ENCODE results near the gene MAMDC4. TPM values are rescaled to one million over a fixed set of nuclear protein-coding genes. Genes with fewer than 3 reads are reported as not detected.
"Not testable (repeated sequence)": the region's sequence is repeated elsewhere in the genome, so short reads cannot be mapped to it uniquely, and the experiment has no call there.

Gene MAMDC4
- total and polyA plus RNA-seq, 4 donors: 2.4 to 19.0 (median 3.8) TPM

DNA sequence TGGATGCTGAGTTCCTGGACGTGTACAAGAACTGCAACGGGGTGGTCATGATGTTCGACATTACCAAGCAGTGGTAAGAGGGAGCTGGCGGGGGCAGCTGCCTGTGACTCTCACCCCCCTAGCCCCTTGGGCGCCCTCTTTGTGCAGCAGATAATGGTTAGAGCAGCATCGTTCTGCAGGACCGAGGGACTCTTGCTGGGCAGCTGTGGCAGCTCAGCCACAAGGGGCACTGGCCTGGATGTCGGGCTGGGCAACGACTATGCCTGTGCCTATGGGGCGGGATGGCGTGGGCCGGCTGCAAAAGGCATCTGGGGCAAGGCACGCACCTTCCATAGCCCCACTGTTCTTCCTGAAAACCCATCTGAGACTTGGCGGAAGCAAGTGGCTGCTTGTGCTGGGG is 22.7 kb upstream of the MAMDC4 start:
- Histone ChIP-seq H3K27ac (ENCODE audit: low read depth in 1 of 2, low read length in 2 of 2) (no peak overlapping the region), H3K36me3 (ENCODE audit: control insufficient read depth in 1 of 2, insufficient read depth in 2 of 2, low read length in 1 of 2) (peaks cover 0 to 3% of the 10 kb centered on the region in 2 donors), H3K9me3 (ENCODE audit: control insufficient read depth, low read length) (no peaks in the 10 kb centered on the region), H3K4me1 (ENCODE audit: control insufficient read depth in 1 of 2, insufficient read depth in 2 of 2, low read length in 2 of 2) (no peaks in the 10 kb centered on the region), H3K27me3 (ENCODE audit: control insufficient read depth in 1 of 2, insufficient read depth in 2 of 2, low read length in 1 of 2) (no peaks in the 10 kb centered on the region), H3K4me3 (ENCODE audit: low read length in 2 of 2) (no peak overlapping the region)
- ATAC-seq (ENCODE audit: low FRiP score): no peak
- WGBS, 2 donors: 90% methylated on average over 14 of the region's 14 CpGs
- intact Hi-C loops (cut with DNase I): no loop called here
- peak; percentile 38 to 51 for DNase-seq

DNA sequence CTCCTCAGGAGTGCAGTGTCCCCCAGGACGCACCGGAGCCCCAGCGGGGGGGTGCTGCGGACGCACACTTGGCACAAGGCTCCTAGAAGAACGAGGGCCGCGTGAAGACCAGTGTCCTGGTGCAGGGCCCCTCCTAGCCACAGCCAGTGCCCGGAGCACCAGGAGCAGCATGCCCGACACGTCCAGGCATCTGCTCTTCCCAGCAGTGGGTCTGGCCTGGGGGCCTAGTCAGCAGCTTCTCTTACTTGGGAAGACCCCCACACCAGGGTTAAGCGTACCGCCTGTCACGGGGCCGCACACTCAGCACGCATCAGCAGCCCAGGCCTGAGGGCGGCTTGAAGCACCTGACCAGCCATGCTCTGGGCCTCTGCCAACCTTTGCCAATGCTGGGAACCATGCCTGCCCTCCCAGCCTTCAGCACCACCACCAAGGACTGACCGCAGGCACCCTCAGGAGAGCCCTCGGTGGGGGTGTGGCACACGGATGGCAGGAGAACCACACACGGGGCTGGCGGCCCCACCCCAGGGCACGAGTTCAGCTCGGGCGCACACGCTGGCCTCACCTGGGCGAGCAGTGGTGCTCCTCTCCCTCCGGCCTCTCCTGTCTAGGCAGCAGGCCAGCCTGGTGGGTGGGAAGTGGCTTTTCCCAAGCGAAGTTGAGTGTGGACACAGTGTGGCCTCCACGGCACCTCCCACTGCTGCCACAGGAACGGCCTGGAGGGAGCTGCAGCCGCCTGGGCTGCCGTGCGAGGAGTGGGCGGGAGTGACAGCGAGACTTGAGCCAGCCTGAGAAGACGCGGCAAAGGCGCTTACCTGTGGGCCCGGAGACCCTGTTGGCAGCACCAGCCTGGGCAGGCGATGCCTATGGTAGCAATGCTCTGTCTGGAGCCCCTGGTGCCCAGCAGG is 21.9 kb upstream of the MAMDC4 start:
- Histone ChIP-seq H3K27ac (ENCODE audit: low read depth in 1 of 2, low read length in 2 of 2) (no peak overlapping the region), H3K4me1 (ENCODE audit: control insufficient read depth in 1 of 2, insufficient read depth in 2 of 2, low read length in 2 of 2) (no peaks in the 10 kb centered on the region), H3K9me3 (ENCODE audit: control insufficient read depth, low read length) (no peaks in the 10 kb centered on the region), H3K27me3 (ENCODE audit: control insufficient read depth in 1 of 2, insufficient read depth in 2 of 2, low read length in 1 of 2) (no peaks in the 10 kb centered on the region), H3K4me3 (ENCODE audit: low read length in 2 of 2) (no peak overlapping the region), H3K36me3 (ENCODE audit: control insufficient read depth in 1 of 2, insufficient read depth in 2 of 2, low read length in 1 of 2) (peaks cover 0 to 3% of the 10 kb centered on the region in 2 donors)
- intact Hi-C loops (cut with DNase I): no loop called here
- DNase-seq (peak; percentile 45 to 74), ATAC-seq (ENCODE audit: low FRiP score) (peak; percentile 14)
- WGBS, 2 donors: 90 to 91% methylated on average over 41 of the region's 41 CpGs

DNA sequence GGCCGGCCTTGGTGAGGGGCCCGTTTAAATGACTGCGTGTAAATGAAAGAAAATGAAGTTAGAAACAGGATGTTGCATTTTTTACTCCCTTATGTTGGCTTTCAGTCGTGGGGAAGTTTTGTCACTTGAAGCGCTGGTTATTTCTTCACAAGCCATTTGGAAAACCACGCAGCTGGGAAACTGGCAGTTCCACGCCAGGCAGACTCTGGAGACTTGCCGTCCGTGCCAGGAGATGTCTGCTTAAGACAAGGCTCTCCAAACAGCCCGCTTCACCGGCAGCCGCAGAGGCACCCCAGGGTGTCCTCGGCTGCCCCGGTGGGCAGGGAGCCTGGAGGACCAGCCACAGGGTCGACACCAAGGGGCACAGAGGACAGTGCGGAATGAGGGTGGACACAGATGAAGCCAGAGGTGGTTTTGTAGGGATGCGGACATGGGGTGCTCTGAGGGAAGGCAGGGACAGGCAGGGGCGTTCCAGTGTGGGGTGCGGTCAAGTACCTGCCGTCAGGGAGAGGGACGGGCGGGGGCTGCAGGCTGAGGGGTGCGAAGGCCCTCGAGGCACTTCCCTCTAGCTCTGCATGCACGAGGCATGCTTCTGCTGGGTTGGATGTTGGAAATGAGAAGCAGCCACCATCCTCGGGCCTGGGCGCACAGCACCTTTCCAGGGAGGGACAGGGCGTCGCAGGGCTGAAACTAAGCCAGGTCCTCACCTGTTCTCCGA is 21.0 kb upstream of the MAMDC4 start:
- intact Hi-C loops (cut with DNase I): no loop called here
- no peak overlapping the region for H3K27ac ChIP-seq (ENCODE audit: low read depth in 1 of 2, low read length in 2 of 2)
- no peaks in the 10 kb centered on the region for H3K27me3 ChIP-seq (ENCODE audit: control insufficient read depth in 1 of 2, insufficient read depth in 2 of 2, low read length in 1 of 2)
- H3K9me3 ChIP-seq (ENCODE audit: control insufficient read depth, low read length): no peaks in the 10 kb centered on the region
- 92% methylated on average over 30 of the region's 30 CpGs for WGBS, 2 donors
- H3K36me3 ChIP-seq (ENCODE audit: control insufficient read depth in 1 of 2, insufficient read depth in 2 of 2, low read length in 1 of 2): no peaks in the 10 kb centered on the region
- H3K4me1 ChIP-seq (ENCODE audit: control insufficient read depth in 1 of 2, insufficient read depth in 2 of 2, low read length in 2 of 2): no peaks in the 10 kb centered on the region
- no peak overlapping the region for H3K4me3 ChIP-seq (ENCODE audit: low read length in 2 of 2)
- DNase-seq (peak in 1 of 2 donors; percentile 55), ATAC-seq (ENCODE audit: low FRiP score) (no peak)

DNA sequence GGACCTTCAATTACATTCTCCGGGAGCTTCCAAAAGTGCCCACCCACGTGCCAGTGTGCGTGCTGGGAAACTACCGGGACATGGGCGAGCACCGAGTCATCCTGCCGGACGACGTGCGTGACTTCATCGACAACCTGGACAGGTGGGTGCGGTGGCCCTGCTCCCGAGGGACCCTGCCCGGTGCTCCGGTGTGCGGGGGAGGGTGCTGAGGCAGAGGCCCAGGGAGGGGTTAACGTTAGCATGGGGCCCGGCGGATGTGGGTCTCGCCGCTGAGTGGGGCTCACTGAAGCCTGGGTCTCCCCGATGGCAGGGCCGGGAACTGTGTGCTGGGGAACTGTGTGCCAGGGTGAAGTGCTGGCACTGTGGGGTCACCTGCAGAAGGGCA is 20.4 kb upstream of the MAMDC4 start:
- intact Hi-C loops (cut with DNase I): no loop called here
- Histone ChIP-seq H3K4me3 (ENCODE audit: low read length in 2 of 2) (no peak overlapping the region), H3K4me1 (ENCODE audit: control insufficient read depth in 1 of 2, insufficient read depth in 2 of 2, low read length in 2 of 2) (no peaks in the 10 kb centered on the region), H3K27ac (ENCODE audit: low read depth in 1 of 2, low read length in 2 of 2) (no peak overlapping the region), H3K27me3 (ENCODE audit: control insufficient read depth in 1 of 2, insufficient read depth in 2 of 2, low read length in 1 of 2) (no peaks in the 10 kb centered on the region), H3K9me3 (ENCODE audit: control insufficient read depth, low read length) (no peaks in the 10 kb centered on the region), H3K36me3 (ENCODE audit: control insufficient read depth in 1 of 2, insufficient read depth in 2 of 2, low read length in 1 of 2) (no peaks in the 10 kb centered on the region)
- ATAC-seq (ENCODE audit: low FRiP score) (no peak), DNase-seq (peak; percentile 44 to 72)
- 86 to 87% methylated on average over 23 of the region's 23 CpGs for WGBS, 2 donors

DNA sequence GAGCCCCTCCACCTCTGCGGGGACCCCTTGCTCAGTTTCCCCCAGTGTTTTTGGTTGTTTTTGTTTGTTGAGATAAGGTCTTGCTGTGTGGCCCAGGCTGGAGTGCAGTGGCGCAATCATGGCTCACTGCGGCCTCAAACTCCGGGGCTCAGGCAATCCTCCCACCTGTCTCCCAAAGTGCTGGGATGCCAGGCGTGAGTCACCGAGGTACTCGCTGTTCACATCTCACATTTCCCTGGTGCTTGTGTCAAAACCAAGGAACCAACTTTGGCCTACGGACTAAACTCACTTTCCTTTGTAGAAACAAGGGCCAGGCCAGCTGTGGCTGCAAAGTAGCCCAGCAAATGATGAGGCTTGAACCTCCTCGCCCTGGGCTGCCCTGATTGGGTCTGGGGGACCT is 19.6 kb upstream of the MAMDC4 start:
- H3K4me1 ChIP-seq (ENCODE audit: control insufficient read depth in 1 of 2, insufficient read depth in 2 of 2, low read length in 2 of 2): no peaks in the 10 kb centered on the region
- H3K27ac ChIP-seq (ENCODE audit: low read depth in 1 of 2, low read length in 2 of 2): no peak overlapping the region
- WGBS, 2 donors: 89 to 90% methylated on average over 9 of the region's 9 CpGs
- H3K9me3 ChIP-seq (ENCODE audit: control insufficient read depth, low read length): no peaks in the 10 kb centered on the region
- DNase-seq (peak in 1 of 2 donors; percentile 61), ATAC-seq (ENCODE audit: low FRiP score) (no peak)
- no peaks in the 10 kb centered on the region for H3K36me3 ChIP-seq (ENCODE audit: control insufficient read depth in 1 of 2, insufficient read depth in 2 of 2, low read length in 1 of 2)
- intact Hi-C loops (cut with DNase I): no loop called here
- H3K27me3 ChIP-seq (ENCODE audit: control insufficient read depth in 1 of 2, insufficient read depth in 2 of 2, low read length in 1 of 2): no peaks in the 10 kb centered on the region
- no peak overlapping the region for H3K4me3 ChIP-seq (ENCODE audit: low read length in 2 of 2)

DNA sequence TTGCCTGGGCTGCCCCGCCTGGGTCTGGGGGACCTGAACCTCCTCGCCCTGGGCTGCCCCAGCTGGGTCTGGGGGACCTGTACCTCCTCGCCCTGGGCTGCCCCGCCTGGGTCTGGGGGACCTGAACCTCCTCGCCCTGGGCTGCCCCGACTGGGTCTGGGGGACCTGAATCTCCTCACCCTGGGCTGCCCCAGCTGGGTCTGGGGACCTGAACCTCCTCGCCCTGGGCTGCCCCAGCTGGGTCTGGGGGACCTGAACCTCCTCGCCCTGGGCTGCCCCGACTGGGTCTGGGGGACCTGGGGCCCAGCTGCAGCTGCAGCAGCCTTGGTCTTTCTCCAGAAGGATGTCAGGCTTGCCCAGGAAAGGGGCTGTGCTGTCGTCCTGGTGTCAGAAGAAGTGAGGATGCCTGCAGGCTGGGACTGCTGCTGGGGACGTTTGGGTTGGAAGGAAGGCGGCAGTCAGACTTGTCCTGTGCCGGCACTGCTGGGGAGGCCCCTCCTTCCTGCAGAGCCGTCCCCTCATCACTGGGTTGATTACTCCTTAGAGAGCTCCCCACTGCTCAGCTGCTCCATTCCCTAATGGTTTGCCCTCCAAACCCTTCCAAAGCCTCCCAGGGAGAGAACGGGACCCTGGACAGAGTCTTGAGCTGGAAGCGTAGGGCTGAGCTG is 18.6 kb upstream of the MAMDC4 start:
- not testable (repeated sequence) for H3K36me3 ChIP-seq (ENCODE audit: control insufficient read depth in 1 of 2, insufficient read depth in 2 of 2, low read length in 1 of 2)

DNA sequence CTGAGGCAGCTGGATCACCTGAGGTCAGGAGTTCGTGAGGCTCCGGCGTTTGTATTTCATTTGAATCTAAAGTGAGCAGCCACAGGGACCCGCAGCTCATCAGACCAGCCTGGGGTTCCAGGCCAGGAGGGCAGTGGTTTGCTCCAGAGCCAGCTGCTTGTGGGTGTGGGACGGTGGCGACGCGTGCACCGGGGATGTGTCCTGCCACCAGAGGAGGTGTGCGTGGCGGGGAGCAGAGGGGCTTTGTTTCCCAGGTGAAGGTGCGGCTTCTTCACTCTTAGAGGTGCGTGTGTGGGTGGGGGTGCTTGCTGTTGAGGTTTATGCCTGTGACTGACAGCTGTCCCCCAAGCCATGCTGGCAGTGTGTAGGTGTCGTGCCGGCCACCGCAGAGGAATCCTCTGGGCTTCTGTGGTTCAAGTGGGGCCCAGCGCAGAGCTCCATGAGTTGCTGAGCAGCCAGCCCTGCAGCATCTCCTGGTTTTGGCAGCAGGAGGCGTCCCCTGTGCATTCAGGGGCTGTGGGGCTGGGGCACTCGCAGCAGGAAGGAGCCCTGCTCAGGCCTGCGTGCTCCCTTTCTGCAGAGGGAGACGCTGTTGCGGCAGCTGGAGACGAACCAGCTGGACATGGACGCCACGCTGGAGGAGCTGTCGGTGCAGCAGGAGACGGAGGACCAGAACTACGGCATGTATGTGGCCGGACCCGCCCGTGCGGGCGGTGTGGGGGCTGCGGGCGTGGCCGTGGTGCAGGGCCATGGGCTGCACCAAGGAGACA is 16.8 kb upstream of the MAMDC4 start:
- Histone ChIP-seq H3K9me3 (ENCODE audit: control insufficient read depth, low read length) (no peaks in the 10 kb centered on the region), H3K27ac (ENCODE audit: low read depth in 1 of 2, low read length in 2 of 2) (no peak overlapping the region), H3K4me3 (ENCODE audit: low read length in 2 of 2) (no peak overlapping the region), H3K4me1 (ENCODE audit: control insufficient read depth in 1 of 2, insufficient read depth in 2 of 2, low read length in 2 of 2) (no peaks in the 10 kb centered on the region), H3K27me3 (ENCODE audit: control insufficient read depth in 1 of 2, insufficient read depth in 2 of 2, low read length in 1 of 2) (no peaks in the 10 kb centered on the region), H3K36me3 (ENCODE audit: control insufficient read depth in 1 of 2, insufficient read depth in 2 of 2, low read length in 1 of 2) (no peaks in the 10 kb centered on the region)
- WGBS, 2 donors: 93 to 94% methylated on average over 36 of the region's 36 CpGs
- ATAC-seq (ENCODE audit: low FRiP score) (no peak), DNase-seq (peak in 1 of 2 donors; percentile 37)
- intact Hi-C loops (cut with DNase I): no loop called here

More for the DNA sequence above, 18.6 kb upstream of the MAMDC4 start:
- H3K4me1 ChIP-seq (ENCODE audit: control insufficient read depth in 1 of 2, insufficient read depth in 2 of 2, low read length in 2 of 2); DNase-seq; H3K4me3 ChIP-seq (ENCODE audit: low read length in 2 of 2); H3K27me3 ChIP-seq (ENCODE audit: control insufficient read depth in 1 of 2, insufficient read depth in 2 of 2, low read length in 1 of 2); H3K27ac ChIP-seq (ENCODE audit: low read depth in 1 of 2, low read length in 2 of 2); intact Hi-C loops (cut with DNase I); ATAC-seq (ENCODE audit: low FRiP score); H3K9me3 ChIP-seq (ENCODE audit: control insufficient read depth, low read length): not testable (repeated sequence)
- WGBS, 2 donors: 82 to 86% methylated on average over 16 of the region's 16 CpGs
